Ishikawa (cell line): ENCODE results near the gene STXBP5.
A peak's percentile ranks its signal among the peaks of the same experiment; 100 is the strongest.

Experiments
- CEBPB ChIP-seq: IDR thresholded peaks from 2 replicates; pipeline ENCODE4 v1.6.1; 2012
- CREB1 ChIP-seq: IDR thresholded peaks from 2 replicates; pipeline ENCODE4 v1.6.1; 2012; ENCODE audit warnings: low read depth
- EGR1 ChIP-seq: IDR thresholded peaks from 2 replicates; pipeline ENCODE4 v1.6.1; 2012
- EP300 ChIP-seq: IDR thresholded peaks from 2 replicates; pipeline ENCODE4 v1.6.1; 2012; ENCODE audit warnings: borderline replicate concordance
- FOXM1 ChIP-seq: IDR thresholded peaks from 2 replicates; pipeline ENCODE4 v1.6.1; 2012; ENCODE audit warnings: low read depth, borderline replicate concordance
- MAX ChIP-seq: IDR thresholded peaks from 2 replicates; pipeline ENCODE4 v1.6.1; 2012
- NFIC ChIP-seq: IDR thresholded peaks from 2 replicates; pipeline ENCODE4 v1.6.1; 2012
- RAD21 ChIP-seq: IDR thresholded peaks from 2 replicates; pipeline ENCODE4 v1.6.1; 2012; ENCODE audit warnings: low read depth
- REST ChIP-seq: IDR thresholded peaks from 2 replicates; pipeline ENCODE4 v1.6.1; 2012; ENCODE audit warnings: low read depth, mild to moderate bottlenecking
- TAF1 ChIP-seq: IDR thresholded peaks from 2 replicates; pipeline ENCODE4 v1.6.1; 2012; ENCODE audit warnings: low read depth, mild to moderate bottlenecking
- TCF12 ChIP-seq: IDR thresholded peaks from 2 replicates; pipeline ENCODE4 v1.6.1; 2012; ENCODE audit warnings: low read depth
- TEAD4 ChIP-seq: IDR thresholded peaks from 2 replicates; pipeline ENCODE4 v1.6.1; 2012
- USF1 ChIP-seq: IDR thresholded peaks from 2 replicates; pipeline ENCODE4 v1.6.1; 2012
- YY1 ChIP-seq: IDR thresholded peaks from 2 replicates; pipeline ENCODE4 v1.6.1; 2012; ENCODE audit warnings: low read depth
- ZBTB7A ChIP-seq: IDR thresholded peaks from 2 replicates; pipeline ENCODE4 v1.6.1; 2012; ENCODE audit warnings: low read depth

The STXBP5 gene

GRCh38 chr6:147201885-147202515 lies 2.2 kb upstream of the STXBP5 start:
- TF ChIP-seq CREB1 (no peak), CEBPB (no peak), EGR1 (no peak), FOXM1 (no peak), TAF1 (no peak), RAD21 (no peak), EP300 (no peak), TEAD4 (no peak), ZBTB7A (no peak), USF1 (no peak), NFIC (no peak), MAX (no peak), YY1 (no peak), TCF12 (no peak), REST (no peak)

- TF ChIP-seq YY1 (0 out of 2 replicates have a peak, but pooled peaks have one; percentile 4), CEBPB (0 out of 2 replicates have a peak, but pooled peaks have one; percentile 1), TCF12 (0 out of 2 replicates have a peak, but pooled peaks have one; percentile 9), CREB1 (no peak), ZBTB7A (no peak), TEAD4 (no peak)
Measured at GRCh38 chr6:147202516-147203310, 1.5 kb upstream of the STXBP5 start.

- TF ChIP-seq MAX (no peak), ZBTB7A (peak; percentile 76; the same call in 1 of the 2 replicates), USF1 (no peak), CREB1 (no peak)
Measured at GRCh38 chr6:147203311-147204059, 732 bp upstream of the STXBP5 start.

GRCh38 chr6:147204843-147205311 lies 660 bp downstream of the STXBP5 start:
- no peak for TF ChIP-seq CEBPB
- TF ChIP-seq RAD21: no peak
- no peak for TF ChIP-seq EP300
- no peak for TF ChIP-seq MAX
- TF ChIP-seq FOXM1: no peak
- TF ChIP-seq REST: no peak
- TF ChIP-seq TEAD4: no peak
- TF ChIP-seq NFIC: no peak
- TF ChIP-seq USF1: no peak
- TF ChIP-seq YY1: no peak
- TF ChIP-seq CREB1: no peak
- no peak for TF ChIP-seq EGR1
- TF ChIP-seq TAF1: no peak
